ENCODE results near the gene MUS81.
A peak's percentile ranks its signal among the peaks of the same experiment; 100 is the strongest.

MUS81 gene, protein sequence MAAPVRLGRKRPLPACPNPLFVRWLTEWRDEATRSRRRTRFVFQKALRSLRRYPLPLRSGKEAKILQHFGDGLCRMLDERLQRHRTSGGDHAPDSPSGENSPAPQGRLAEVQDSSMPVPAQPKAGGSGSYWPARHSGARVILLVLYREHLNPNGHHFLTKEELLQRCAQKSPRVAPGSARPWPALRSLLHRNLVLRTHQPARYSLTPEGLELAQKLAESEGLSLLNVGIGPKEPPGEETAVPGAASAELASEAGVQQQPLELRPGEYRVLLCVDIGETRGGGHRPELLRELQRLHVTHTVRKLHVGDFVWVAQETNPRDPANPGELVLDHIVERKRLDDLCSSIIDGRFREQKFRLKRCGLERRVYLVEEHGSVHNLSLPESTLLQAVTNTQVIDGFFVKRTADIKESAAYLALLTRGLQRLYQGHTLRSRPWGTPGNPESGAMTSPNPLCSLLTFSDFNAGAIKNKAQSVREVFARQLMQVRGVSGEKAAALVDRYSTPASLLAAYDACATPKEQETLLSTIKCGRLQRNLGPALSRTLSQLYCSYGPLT

DNA sequence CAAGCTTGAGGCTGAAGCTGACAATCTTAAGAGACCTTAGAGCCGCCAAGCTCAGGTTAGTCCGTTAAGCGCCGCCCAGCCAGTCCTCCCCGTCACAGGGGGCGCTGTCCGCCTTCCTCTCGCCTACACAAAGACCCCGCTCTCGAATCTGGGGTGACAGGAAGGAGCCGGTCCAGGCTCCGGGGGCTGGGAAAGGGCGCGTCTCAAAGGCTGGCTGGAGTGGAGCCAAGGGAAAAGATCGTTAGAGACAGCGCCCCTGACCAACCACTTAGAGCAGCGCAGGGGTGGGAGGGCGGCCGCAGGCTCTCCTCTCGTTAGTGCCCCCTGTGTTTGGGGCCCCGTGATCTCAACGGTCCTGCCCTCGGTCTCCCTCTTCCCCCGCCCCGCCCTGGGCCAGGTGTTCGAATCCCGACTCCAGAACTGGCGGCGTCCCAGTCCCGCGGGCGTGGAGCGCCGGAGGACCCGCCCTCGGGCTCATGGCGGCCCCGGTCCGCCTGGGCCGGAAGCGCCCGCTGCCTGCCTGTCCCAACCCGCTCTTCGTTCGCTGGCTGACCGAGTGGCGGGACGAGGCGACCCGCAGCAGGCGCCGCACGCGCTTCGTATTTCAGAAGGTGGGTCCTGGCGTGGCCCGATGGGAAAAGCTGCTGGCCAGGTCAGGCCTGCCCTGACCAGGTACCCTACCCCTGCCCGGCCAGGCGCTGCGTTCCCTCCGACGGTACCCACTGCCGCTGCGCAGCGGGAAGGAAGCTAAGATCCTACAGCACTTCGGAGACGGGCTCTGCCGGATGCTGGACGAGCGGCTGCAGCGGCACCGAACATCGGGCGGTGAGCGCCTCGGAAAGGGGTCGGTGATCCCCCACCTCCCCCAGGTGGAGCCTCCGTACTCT lies at the start of gene MUS81:
MUS81 (plus strand) TSS at position 156 of the 887 bp plus-strand sequence; CDS start at position 477, 321 bp downstream.
- H3K4me1 ChIP-seq (ENCODE audit: low read length): peaks cover 16% of the 10 kb centered on the region
- peak within 1 kb of the TSS; percentile 96 for H3K4me2 ChIP-seq (ENCODE audit: low read depth, low read length)
- peaks cover 11% of the 10 kb centered on the region for H3K36me3 ChIP-seq (replicated peaks; ENCODE audit: insufficient read depth, low read length)
- H3K9ac ChIP-seq (ENCODE audit: low read length): peak within 1 kb of the TSS; percentile 93
- H4K20me1 ChIP-seq (ENCODE audit: insufficient read depth, low read length): peaks cover 13% of the 10 kb centered on the region
- H3K79me2 ChIP-seq (ENCODE audit: low read length): peaks cover 52% of the 10 kb centered on the region
- H3K4me3 ChIP-seq (ENCODE audit: low read length): peak within 1 kb of the TSS; percentile 99
- no peaks in the 10 kb centered on the region for H3K9me2 ChIP-seq (replicated peaks; ENCODE audit: insufficient read depth, low read length)
- peaks cover 40% of the 10 kb centered on the region for H3F3A ChIP-seq (ENCODE audit: insufficient read depth, low read length)
- DNase-seq: peak; percentile 96
- TF ChIP-seq, protein P1, sequence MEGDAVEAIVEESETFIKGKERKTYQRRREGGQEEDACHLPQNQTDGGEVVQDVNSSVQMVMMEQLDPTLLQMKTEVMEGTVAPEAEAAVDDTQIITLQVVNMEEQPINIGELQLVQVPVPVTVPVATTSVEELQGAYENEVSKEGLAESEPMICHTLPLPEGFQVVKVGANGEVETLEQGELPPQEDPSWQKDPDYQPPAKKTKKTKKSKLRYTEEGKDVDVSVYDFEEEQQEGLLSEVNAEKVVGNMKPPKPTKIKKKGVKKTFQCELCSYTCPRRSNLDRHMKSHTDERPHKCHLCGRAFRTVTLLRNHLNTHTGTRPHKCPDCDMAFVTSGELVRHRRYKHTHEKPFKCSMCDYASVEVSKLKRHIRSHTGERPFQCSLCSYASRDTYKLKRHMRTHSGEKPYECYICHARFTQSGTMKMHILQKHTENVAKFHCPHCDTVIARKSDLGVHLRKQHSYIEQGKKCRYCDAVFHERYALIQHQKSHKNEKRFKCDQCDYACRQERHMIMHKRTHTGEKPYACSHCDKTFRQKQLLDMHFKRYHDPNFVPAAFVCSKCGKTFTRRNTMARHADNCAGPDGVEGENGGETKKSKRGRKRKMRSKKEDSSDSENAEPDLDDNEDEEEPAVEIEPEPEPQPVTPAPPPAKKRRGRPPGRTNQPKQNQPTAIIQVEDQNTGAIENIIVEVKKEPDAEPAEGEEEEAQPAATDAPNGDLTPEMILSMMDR (IDR thresholded peaks at IDR 0.05; ENCODE audit: low read length): peak; percentile 90
- TF ChIP-seq EZH2phosphoT487 (IDR thresholded peaks at IDR 0.05; ENCODE audit: low read length): no peak
- H3K9me3 ChIP-seq (replicated peaks; ENCODE audit: insufficient read depth, low read length): no peaks in the 10 kb centered on the region
- no peaks in the 10 kb centered on the region for H3K27me3 ChIP-seq (replicated peaks; ENCODE audit: insufficient read depth, low read length)
- peak within 1 kb of the TSS; percentile 86 for H3K27ac ChIP-seq (ENCODE audit: low read length)
- peak within 1 kb of the TSS; percentile 90 for H2AFZ ChIP-seq (ENCODE audit: low read length)

DNA sequence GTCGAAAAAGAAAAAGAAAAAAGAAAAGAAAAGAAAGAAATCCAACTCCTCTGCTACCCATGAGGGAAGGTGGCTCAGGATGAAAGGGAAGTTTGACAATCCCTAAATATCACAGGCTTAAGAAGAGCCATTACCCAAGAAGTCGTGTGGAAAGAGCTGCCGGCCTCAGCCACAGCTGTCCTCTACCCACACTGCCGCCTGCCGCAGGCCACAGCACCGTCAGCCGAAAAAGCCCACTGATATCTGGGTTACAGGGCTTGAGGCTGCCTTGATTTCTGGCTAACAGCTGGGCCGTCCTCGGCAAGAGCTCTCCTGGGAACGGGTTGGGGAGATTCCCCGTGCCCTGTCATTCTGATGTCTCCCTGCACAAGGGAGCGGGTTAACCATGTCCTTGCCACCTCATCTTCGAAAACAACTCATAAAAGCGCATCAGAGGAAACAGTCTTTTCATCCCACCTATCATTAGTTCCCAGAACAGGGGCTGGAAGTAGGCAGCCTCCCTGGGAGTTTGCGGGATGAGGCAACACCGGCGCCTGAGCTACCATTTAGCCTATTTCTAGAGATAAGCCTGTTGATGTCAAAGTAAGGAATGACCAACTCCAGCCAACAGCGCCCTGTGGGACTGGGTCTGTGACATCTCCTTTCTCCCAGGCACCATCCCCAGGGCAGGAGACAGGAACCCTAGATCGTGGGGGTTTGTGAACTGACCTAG lies 48.3 kb upstream of the MUS81 start:
- no peaks in the 10 kb centered on the region for H3K4me1 ChIP-seq (ENCODE audit: low read length)
- TF ChIP-seq EZH2phosphoT487 (IDR thresholded peaks at IDR 0.05; ENCODE audit: low read length) (no peak), EZH2 (optimal IDR thresholded peaks at IDR 0.05; ENCODE audit: low read depth, low read length) (no peak)
- TF ChIP-seq, protein P1 (IDR thresholded peaks at IDR 0.05; ENCODE audit: low read length): no peak
- DNase-seq: no peak

More for the DNA sequence above, 48.3 kb upstream of the MUS81 start:
- Histone ChIP-seq H3K27ac (ENCODE audit: low read length) (no peak overlapping the region), H3F3A (ENCODE audit: insufficient read depth, low read length) (no peaks in the 10 kb centered on the region), H3K9me2 (replicated peaks; ENCODE audit: insufficient read depth, low read length) (no peaks in the 10 kb centered on the region), H3K27me3 (replicated peaks; ENCODE audit: insufficient read depth, low read length) (peaks cover 19% of the 10 kb centered on the region), H4K20me1 (ENCODE audit: insufficient read depth, low read length) (no peaks in the 10 kb centered on the region), H3K36me3 (replicated peaks; ENCODE audit: insufficient read depth, low read length) (no peaks in the 10 kb centered on the region), H3K4me2 (ENCODE audit: low read depth, low read length) (no peak overlapping the region), H3K79me2 (ENCODE audit: low read length) (no peaks in the 10 kb centered on the region), H3K9me3 (replicated peaks; ENCODE audit: insufficient read depth, low read length) (no peaks in the 10 kb centered on the region), H3K9ac (ENCODE audit: low read length) (no peak overlapping the region), H3K4me3 (ENCODE audit: low read length) (no peak overlapping the region), H2AFZ (ENCODE audit: low read length) (no peak overlapping the region)
